NCI-H1417 treated with DMSO at 0.1 percent for 48 hours (cell line): Measurements from ENCODE around the gene ADAT3.

Experiments used
- DNase-seq: peaks from one replicate; lab custom pipeline; 2025; lab: John Stamatoyannopoulos, UW

ADAT3 gene

GRCh38 chr19:1957562-1958248 lies 52.5 kb downstream of the ADAT3 start:
- DNase-seq, result no peak

GRCh38 chr19:1959928-1960589 lies 54.9 kb downstream of the ADAT3 start:
- DNase-seq, result no peak

GRCh38 chr19:1961000-1961883 lies 56.0 kb downstream of the ADAT3 start:
- no peak for DNase-seq

GRCh38 chr19:1962674-1963073 lies 57.5 kb downstream of the ADAT3 start:
- no peak for DNase-seq
